Ascending aorta (tissue), 2 donors: ENCODE data around the gene AP5Z1. TPM values are rescaled to one million over a fixed set of nuclear protein-coding genes. Genes with fewer than 3 reads are reported as not detected.

Experiments used
- DNase-seq, 2 donors: peaks; one replicate each; pipeline ENCODE4 v3.0.0-alpha.2; 2019; ENCODE audit warnings: low spot score in 2 of 2
- H3K27ac ChIP-seq, 2 donors: fragments of 200-600 bp; sonication (generic); one replicate each; pipeline ENCODE4 v1.5.1; 2016 to 2017; ENCODE audit warnings: mild to moderate bottlenecking in 1 of 2
- H3K27me3 ChIP-seq: fragments of 200-600 bp; sonication (generic); one replicate; pipeline ENCODE4 v1.5.1; 2017
- H3K36me3 ChIP-seq, 2 donors: fragments of 200-600 bp; sonication (generic); one replicate each; pipeline ENCODE4 v1.5.1; 2016
- H3K4me1 ChIP-seq, 2 donors: fragments of 200-600 bp; sonication (generic); one replicate each; pipeline ENCODE4 v1.5.1; 2016 to 2017; ENCODE audit warnings: mild to moderate bottlenecking in 1 of 2
- H3K4me3 ChIP-seq, 2 donors: fragments of 200-600 bp; sonication (generic); one replicate each; pipeline ENCODE4 v1.5.1; 2016 to 2017; ENCODE audit warnings: mild to moderate bottlenecking in 1 of 2
- H3K9me3 ChIP-seq, 2 donors: fragments of 200-600 bp; sonication (generic); one replicate each; pipeline ENCODE4 v1.5.1; 2016
- intact Hi-C: fragments of 100-400 bp; cut with DNase I; formaldehyde crosslinking; loops from one replicate; pipeline ENCODE4 v1.15.1; 2023
- total RNA-seq: library from RNA; depleted of rRNA; stranded (reverse); fragments of >200 nt; gene quantifications from one replicate; pipeline ENCODE4 v1.1.0, GENCODE V29; 2016
- TF ChIP-seq, protein P1 (sequence below), 3 experiments: fragments of 200-600 bp in 2 of 3; fragments of 450-650 bp in 1 of 3; sonication (generic) in 2 of 3; IDR thresholded peaks; one replicate each; pipeline ENCODE4 v1.5.1; 2016 to 2019; ENCODE audit warnings: antibody characterized with exemption in 3 of 3, mild to moderate bottlenecking in 1 of 3, moderate library complexity in 1 of 3

The AP5Z1 gene
- total RNA-seq, 1 donor from 2014 or later, result 115 TPM

DNA sequence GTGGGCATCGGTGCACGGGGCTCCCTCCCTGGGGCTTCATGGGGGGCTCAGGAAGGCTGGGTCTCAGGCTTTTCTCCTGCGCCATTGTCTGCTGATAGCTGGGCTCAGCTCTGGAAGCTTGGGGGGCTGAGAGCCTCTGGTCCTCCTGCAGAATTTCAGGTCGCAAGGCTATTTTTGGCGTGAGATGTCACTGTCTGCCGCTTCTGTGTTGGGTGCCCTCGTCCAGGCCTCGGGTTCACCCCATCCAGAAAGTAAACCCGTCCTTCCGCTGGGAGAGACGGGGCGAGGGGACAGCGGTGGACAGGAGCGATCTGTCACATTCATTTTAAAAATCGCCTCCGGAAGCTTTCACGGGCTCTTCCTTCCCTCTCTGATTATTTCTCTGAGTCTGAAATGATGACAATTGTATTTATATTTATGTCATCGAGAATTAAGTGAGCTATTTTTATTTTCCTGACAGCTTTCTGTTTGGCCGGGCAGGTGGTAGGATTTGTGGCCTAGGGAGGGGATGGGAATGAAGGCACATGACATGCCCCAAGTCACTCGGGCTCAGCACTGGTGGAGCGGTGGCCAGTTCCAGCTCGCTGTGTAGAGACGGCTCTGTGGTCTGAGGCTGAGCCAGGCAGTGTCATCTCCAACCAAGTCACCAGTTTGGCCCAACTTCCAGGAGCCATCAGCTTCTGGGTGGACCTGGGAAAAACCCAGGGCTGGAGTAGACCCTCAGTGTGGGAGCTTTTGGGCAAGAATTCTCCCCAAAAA is 40.7 kb upstream of the AP5Z1 start:
- H3K4me3 ChIP-seq, result no peak overlapping the region
- DNase-seq, result no peak
- peaks cover 0 to 5% of the 10 kb centered on the region in 2 donors for H3K36me3 ChIP-seq
- H3K27me3 ChIP-seq, result no peaks in the 10 kb centered on the region
- peaks cover 0 to 15% of the 10 kb centered on the region in 2 donors for H3K4me1 ChIP-seq
- no peaks in the 10 kb centered on the region for H3K9me3 ChIP-seq
- peak overlapping the region in 1 of 2 donors; percentile 6 for H3K27ac ChIP-seq
- intact Hi-C loops, result no loop called here
- TF ChIP-seq, protein P1, sequence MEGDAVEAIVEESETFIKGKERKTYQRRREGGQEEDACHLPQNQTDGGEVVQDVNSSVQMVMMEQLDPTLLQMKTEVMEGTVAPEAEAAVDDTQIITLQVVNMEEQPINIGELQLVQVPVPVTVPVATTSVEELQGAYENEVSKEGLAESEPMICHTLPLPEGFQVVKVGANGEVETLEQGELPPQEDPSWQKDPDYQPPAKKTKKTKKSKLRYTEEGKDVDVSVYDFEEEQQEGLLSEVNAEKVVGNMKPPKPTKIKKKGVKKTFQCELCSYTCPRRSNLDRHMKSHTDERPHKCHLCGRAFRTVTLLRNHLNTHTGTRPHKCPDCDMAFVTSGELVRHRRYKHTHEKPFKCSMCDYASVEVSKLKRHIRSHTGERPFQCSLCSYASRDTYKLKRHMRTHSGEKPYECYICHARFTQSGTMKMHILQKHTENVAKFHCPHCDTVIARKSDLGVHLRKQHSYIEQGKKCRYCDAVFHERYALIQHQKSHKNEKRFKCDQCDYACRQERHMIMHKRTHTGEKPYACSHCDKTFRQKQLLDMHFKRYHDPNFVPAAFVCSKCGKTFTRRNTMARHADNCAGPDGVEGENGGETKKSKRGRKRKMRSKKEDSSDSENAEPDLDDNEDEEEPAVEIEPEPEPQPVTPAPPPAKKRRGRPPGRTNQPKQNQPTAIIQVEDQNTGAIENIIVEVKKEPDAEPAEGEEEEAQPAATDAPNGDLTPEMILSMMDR (IDR thresholded peaks at IDR 0.05), result no peak

DNA sequence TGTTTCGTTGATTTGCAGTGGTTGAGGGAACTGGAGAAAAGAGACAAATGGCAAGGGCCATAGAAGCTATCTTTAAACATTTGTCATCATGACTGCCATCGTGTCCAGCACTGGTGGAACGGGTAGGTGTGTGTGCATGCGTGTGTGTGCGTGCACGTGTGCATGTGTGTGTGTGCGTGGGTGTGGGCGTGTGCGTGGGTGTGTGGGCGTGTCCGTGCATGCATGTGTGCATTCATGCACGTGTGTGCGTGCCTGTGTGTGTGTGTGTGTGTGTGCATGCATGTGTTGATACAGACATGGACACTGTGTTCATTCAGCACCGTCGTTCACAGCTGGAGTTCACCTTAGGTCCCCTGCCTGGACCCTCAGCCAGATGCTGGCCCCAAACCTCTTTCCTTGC is 38.1 kb upstream of the AP5Z1 start:
- no peaks in the 10 kb centered on the region for H3K27me3 ChIP-seq
- H3K27ac ChIP-seq, result peak overlapping the region in 1 of 2 donors; percentile 88
- H3K4me3 ChIP-seq, result no peak overlapping the region
- no peak for DNase-seq
- intact Hi-C loops, result no loop called here
- H3K36me3 ChIP-seq, result peaks cover 9 to 21% of the 10 kb centered on the region in 2 donors
- peaks cover 0 to 17% of the 10 kb centered on the region in 2 donors for H3K4me1 ChIP-seq
- H3K9me3 ChIP-seq, result no peaks in the 10 kb centered on the region
- TF ChIP-seq, protein P1 (IDR thresholded peaks at IDR 0.05), result no peak

DNA sequence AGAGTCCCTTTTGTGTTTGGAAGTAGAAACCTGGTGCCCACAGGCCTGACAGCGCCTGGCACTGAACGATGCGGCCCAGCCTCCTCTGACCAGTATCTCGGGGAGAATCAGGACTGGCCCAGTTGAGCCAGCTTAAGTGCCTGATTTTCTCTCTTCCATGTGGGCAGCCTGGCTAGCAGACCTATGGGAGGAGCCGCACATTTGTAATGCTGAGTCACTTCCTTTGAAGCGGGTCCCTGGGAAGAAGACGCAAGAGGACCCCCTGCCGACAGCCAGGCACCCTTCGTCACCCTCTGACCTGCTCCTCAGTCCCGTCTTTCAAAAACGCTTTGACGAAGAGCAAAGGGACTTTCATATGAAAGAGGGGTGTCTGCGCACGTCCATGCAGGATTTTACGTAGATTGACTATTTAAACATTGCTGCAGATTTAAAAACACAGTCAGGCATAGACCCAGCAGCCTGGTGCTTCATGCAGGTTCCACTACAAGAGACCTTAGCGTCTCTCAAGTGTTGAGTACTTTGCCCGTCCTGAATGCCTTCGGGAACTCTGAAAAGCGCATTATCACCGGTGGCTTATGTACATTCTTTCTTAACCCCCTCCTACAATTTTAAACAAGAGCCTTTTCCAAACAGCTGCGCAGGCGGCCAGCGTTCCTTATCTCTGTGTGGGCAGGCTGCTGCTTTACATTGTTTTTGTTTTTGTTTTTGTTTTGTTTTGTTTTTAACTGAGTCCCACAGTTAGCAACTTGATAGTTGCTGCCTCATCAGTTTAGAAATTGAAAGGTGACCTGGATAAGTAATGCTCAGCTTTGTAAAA is 36.5 kb upstream of the AP5Z1 start:
- Histone ChIP-seq H3K27me3 (no peaks in the 10 kb centered on the region), H3K36me3 (peaks cover 16 to 28% of the 10 kb centered on the region in 2 donors), H3K4me1 (peaks cover 0 to 22% of the 10 kb centered on the region in 2 donors), H3K4me3 (peak overlapping the region; percentile 45 to 59), H3K27ac (peak overlapping the region; percentile 76 to 88), H3K9me3 (no peaks in the 10 kb centered on the region)
- TF ChIP-seq, protein P1 (IDR thresholded peaks at IDR 0.05), result no peak
- DNase-seq, result peak in 1 of 2 donors; percentile 87
- intact Hi-C loops, result loop anchor here (2.0 kb wide), 2 partner anchors 56 to 98 kb away; partner anchors contain the start of gene FOXK1

DNA sequence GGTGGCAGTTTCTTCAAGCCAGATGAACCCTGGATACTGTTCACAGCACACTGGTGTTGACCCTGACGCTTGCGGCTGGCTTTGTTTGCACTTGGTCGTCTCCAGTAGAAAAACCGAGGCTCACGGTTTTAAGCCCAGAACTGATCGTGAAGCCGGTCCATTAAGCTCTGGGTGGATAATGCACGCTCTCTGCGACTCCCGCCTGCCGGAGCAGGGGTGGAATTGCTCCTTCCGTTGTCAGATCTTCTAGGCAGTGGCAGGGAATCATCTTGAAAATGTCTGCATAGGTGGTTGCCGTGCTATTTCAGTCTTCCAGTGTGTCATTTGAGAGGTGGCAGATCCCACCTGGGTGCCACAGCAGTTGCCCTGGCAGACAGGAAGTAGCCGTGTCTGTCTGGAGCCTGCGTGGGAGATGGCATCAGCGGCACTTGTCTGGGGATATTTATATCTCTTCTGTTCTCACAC is 35.9 kb upstream of the AP5Z1 start:
- DNase-seq, result peak in 1 of 2 donors; percentile 73
- H3K9me3 ChIP-seq, result no peaks in the 10 kb centered on the region
- intact Hi-C loops, result loop anchor here (2.0 kb wide), 2 partner anchors 57 to 99 kb away; partner anchors contain the start of gene FOXK1
- TF ChIP-seq, protein P1 (IDR thresholded peaks at IDR 0.05), result peak; percentile 33 to 66 (median 64)
- H3K4me1 ChIP-seq, result peaks cover 0 to 28% of the 10 kb centered on the region in 2 donors
- H3K27ac ChIP-seq, result peak overlapping the region; percentile 76 to 88
- H3K4me3 ChIP-seq, result peak overlapping the region; percentile 45 to 59
- no peaks in the 10 kb centered on the region for H3K27me3 ChIP-seq
- H3K36me3 ChIP-seq, result peaks cover 16 to 25% of the 10 kb centered on the region in 2 donors

DNA sequence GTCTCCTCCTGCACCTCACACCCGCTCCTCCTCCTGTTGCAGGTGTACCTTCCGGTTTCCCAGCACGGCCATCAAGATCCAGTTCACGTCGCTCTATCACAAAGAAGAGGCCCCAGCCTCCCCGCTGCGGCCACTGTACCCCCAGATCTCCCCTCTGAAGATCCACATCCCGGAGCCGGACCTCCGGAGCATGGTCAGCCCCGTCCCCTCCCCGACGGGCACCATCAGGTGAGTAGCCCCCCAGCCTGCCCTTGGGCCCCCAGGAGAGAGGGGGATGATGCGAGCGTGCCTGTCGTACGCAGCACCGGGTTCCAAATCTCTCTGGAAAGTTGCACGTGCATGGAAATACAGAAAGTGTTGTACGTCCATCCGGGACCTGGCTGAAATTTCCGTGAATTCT is 34.6 kb upstream of the AP5Z1 start:
- Histone ChIP-seq H3K4me1 (peaks cover 0 to 35% of the 10 kb centered on the region in 2 donors), H3K27me3 (no peaks in the 10 kb centered on the region), H3K4me3 (no peak overlapping the region), H3K36me3 (peaks cover 16 to 25% of the 10 kb centered on the region in 2 donors), H3K9me3 (no peaks in the 10 kb centered on the region), H3K27ac (no peak overlapping the region)
- intact Hi-C loops, result loop anchor here (10.0 kb wide), 1 partner anchor 1876 kb away; no protein-coding TSS in a partner anchor
- no peak for DNase-seq
- TF ChIP-seq, protein P1 (IDR thresholded peaks at IDR 0.05), result no peak
